Measurements from ENCODE around the gene CAPZA1. TPM values are rescaled to one million over a fixed set of nuclear protein-coding genes. Genes with fewer than 3 reads are reported as not detected.
A peak's percentile ranks its signal among the peaks of the same experiment; 100 is the strongest.

CAPZA1 gene
- polyA plus RNA-seq, 1 of the 3 experiments (the other 2 are of a cell fraction) = 50.8 TPM

- Histone ChIP-seq H3K27ac (ENCODE audit: low read depth in 2 of 2, low read length in 1 of 2) (no peak overlapping the region), H3K9ac (no peak overlapping the region), H3K9me2 (no peaks in the 10 kb centered on the region), H3K4me2 (no peak overlapping the region), H2AFZ (ENCODE audit: low read depth) (no peak overlapping the region), H3K9me3 (no peaks in the 10 kb centered on the region), H3K27me3 (ENCODE audit: insufficient read depth) (no peaks in the 10 kb centered on the region), H3K4me1 (ENCODE audit: control insufficient read depth in 1 of 2, insufficient read depth in 2 of 2, low read depth in 1 of 2, low read length in 1 of 2) (no peaks in the 10 kb centered on the region; a peak in 1 of 4 replicates), H4K20me1 (ENCODE audit: insufficient read depth) (peaks cover 19% of the 10 kb centered on the region), H3K79me2 (ENCODE audit: insufficient read depth) (peaks cover 45% of the 10 kb centered on the region), H3K4me3 (ENCODE audit: low read depth in 2 of 2, low read length in 1 of 2) (no peak overlapping the region), H3K36me3 (replicated peaks in 1 of 2; ENCODE audit: control insufficient read depth in 1 of 2, insufficient read depth in 2 of 2, low read length in 1 of 2) (peaks cover 8 to 17% of the 10 kb centered on the region in 2 experiments), H3F3A (replicated peaks; ENCODE audit: insufficient read depth) (no peaks in the 10 kb centered on the region)
- 97% methylated on average over 4 of the region's 4 CpGs for WGBS (ENCODE audit: low lambda C conversion rate)
- TF ChIP-seq, protein P1, sequence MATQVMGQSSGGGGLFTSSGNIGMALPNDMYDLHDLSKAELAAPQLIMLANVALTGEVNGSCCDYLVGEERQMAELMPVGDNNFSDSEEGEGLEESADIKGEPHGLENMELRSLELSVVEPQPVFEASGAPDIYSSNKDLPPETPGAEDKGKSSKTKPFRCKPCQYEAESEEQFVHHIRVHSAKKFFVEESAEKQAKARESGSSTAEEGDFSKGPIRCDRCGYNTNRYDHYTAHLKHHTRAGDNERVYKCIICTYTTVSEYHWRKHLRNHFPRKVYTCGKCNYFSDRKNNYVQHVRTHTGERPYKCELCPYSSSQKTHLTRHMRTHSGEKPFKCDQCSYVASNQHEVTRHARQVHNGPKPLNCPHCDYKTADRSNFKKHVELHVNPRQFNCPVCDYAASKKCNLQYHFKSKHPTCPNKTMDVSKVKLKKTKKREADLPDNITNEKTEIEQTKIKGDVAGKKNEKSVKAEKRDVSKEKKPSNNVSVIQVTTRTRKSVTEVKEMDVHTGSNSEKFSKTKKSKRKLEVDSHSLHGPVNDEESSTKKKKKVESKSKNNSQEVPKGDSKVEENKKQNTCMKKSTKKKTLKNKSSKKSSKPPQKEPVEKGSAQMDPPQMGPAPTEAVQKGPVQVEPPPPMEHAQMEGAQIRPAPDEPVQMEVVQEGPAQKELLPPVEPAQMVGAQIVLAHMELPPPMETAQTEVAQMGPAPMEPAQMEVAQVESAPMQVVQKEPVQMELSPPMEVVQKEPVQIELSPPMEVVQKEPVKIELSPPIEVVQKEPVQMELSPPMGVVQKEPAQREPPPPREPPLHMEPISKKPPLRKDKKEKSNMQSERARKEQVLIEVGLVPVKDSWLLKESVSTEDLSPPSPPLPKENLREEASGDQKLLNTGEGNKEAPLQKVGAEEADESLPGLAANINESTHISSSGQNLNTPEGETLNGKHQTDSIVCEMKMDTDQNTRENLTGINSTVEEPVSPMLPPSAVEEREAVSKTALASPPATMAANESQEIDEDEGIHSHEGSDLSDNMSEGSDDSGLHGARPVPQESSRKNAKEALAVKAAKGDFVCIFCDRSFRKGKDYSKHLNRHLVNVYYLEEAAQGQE (IDR thresholded peaks at IDR 0.05; ENCODE audit: low read depth, low read length) = no peak
- no peak for TF ChIP-seq NRF1 (IDR thresholded peaks at IDR 0.05; ENCODE audit: low read depth, low read length)
- TF ChIP-seq TCF12 (IDR thresholded peaks at IDR 0.05) = no peak
- TF ChIP-seq NFIC (IDR thresholded peaks at IDR 0.05; ENCODE audit: borderline replicate concordance) = no peak
- no peak for TF ChIP-seq FOXJ3 (CRISPR knock-in tag; IDR thresholded peaks at IDR 0.05)
- peak; percentile 3 for DNase-seq
- ChIA-PET POLR2A (no interaction called here), CTCF (interaction anchor here (1.4 to 1.8 kb wide), 2 partner anchors 11 to 14 kb away, joined by 3 read pairs; no protein-coding TSS in a partner anchor)
These were observed 67.2 kb downstream of the CAPZA1 start for GRCh38 chr1:112686835-112687234.

DNA sequence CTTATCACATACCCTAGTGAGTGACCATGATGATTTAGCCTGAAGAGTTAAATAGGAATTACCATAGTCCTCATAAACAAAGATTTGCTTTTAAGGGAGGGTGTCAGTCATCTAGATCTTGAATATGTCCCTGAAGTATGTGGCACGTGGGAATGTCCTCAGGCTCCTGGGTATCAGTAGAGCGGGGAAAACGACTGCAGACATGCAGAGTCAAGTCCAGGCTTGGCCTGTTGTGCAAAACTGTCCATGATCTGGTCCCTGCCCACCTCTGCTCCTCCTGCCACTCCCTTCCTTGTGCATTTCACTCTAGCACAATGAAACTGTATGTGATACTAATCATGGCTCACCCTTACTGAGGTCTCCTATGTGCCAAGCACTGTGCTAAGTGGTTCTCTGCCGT is 67.7 kb downstream of the CAPZA1 start:
- peaks cover 19% of the 10 kb centered on the region for H4K20me1 ChIP-seq (ENCODE audit: insufficient read depth)

More for the DNA sequence above, 67.7 kb downstream of the CAPZA1 start:
- no peaks in the 10 kb centered on the region for H3K9me3 ChIP-seq
- H3K4me2 ChIP-seq = no peak overlapping the region
- H2AFZ ChIP-seq (ENCODE audit: low read depth) = no peak overlapping the region
- 85% methylated on average over 4 of the region's 4 CpGs for WGBS (ENCODE audit: low lambda C conversion rate)
- no peaks in the 10 kb centered on the region; a peak in 1 of 4 replicates for H3K4me1 ChIP-seq (ENCODE audit: control insufficient read depth in 1 of 2, insufficient read depth in 2 of 2, low read depth in 1 of 2, low read length in 1 of 2)
- H3K4me3 ChIP-seq (ENCODE audit: low read depth in 2 of 2, low read length in 1 of 2) = no peak overlapping the region
- ChIA-PET CTCF (no interaction called here), POLR2A (no interaction called here)
- peaks cover 9 to 17% of the 10 kb centered on the region in 2 experiments for H3K36me3 ChIP-seq (replicated peaks in 1 of 2; ENCODE audit: control insufficient read depth in 1 of 2, insufficient read depth in 2 of 2, low read length in 1 of 2)
- H3K79me2 ChIP-seq (ENCODE audit: insufficient read depth) = peaks cover 39% of the 10 kb centered on the region
- no peaks in the 10 kb centered on the region for H3K27me3 ChIP-seq (ENCODE audit: insufficient read depth)
- no peaks in the 10 kb centered on the region for H3K9me2 ChIP-seq
- TF ChIP-seq TAF1 (IDR thresholded peaks at IDR 0.05; ENCODE audit: borderline replicate concordance, low read depth, low read length) (no peak), CTCF (IDR thresholded peaks at IDR 0.05) (no peak), USF2 (IDR thresholded peaks at IDR 0.05; ENCODE audit: borderline replicate concordance, low read depth, low read length) (no peak), JUND (IDR thresholded peaks at IDR 0.05) (no peak), TCF12 (IDR thresholded peaks at IDR 0.05) (no peak), GABPA (IDR thresholded peaks at IDR 0.05; ENCODE audit: low read depth) (no peak), NFIC (IDR thresholded peaks at IDR 0.05; ENCODE audit: borderline replicate concordance) (no peak), ELF1 (IDR thresholded peaks at IDR 0.05) (no peak), FOXJ3 (CRISPR knock-in tag; IDR thresholded peaks at IDR 0.05) (no peak), NRF1 (IDR thresholded peaks at IDR 0.05; ENCODE audit: low read depth, low read length) (no peak), RXRA (IDR thresholded peaks at IDR 0.05; ENCODE audit: borderline replicate concordance, low read depth) (no peak), RFX5 (IDR thresholded peaks at IDR 0.05; ENCODE audit: low read length) (no peak), TEAD4 (IDR thresholded peaks at IDR 0.05; ENCODE audit: borderline replicate concordance, insufficient read depth) (no peak), FOSL2 (IDR thresholded peaks at IDR 0.05; ENCODE audit: borderline replicate concordance, low read depth) (no peak)
- no peak overlapping the region; a peak in 1 of 4 replicates for H3K27ac ChIP-seq (ENCODE audit: low read depth in 2 of 2, low read length in 1 of 2)
- peak; percentile 3 for DNase-seq
- H3F3A ChIP-seq (replicated peaks; ENCODE audit: insufficient read depth) = no peaks in the 10 kb centered on the region
- H3K9ac ChIP-seq = no peak overlapping the region

Data from SK-N-SH (cell line).